ENCODE data around the gene SDF2L1. TPM values are rescaled to one million over a fixed set of nuclear protein-coding genes. Genes with fewer than 3 reads are reported as not detected.

SDF2L1 gene
- total RNA-seq, 2 experiments from 2014 or later: 60.5 to 66.8 TPM

GRCh38 chr22:21693333-21693998 is 51.4 kb downstream of the SDF2L1 start:
- BruUV-seq (replicated peaks): no TSS peak
- Histone ChIP-seq H2AFZ (ENCODE audit: low read length) (no peak overlapping the region), H3K4me1 (ENCODE audit: insufficient read depth, low read length, poor library complexity, severe bottlenecking) (no peaks in the 10 kb centered on the region), H3K27ac (ENCODE audit: low read depth, low read length, poor library complexity, severe bottlenecking) (no peak overlapping the region), H3K79me2 (ENCODE audit: insufficient read depth, low read depth, low read length) (no peaks in the 10 kb centered on the region), H3K9me2 (ENCODE audit: insufficient read depth, low read length) (no peaks in the 10 kb centered on the region), H3K4me3 (ENCODE audit: low read depth, low read length, poor library complexity, severe bottlenecking) (no peak overlapping the region), H3K9me3 (ENCODE audit: low read length) (no peaks in the 10 kb centered on the region), H4K20me1 (ENCODE audit: insufficient read depth, low read length) (no peaks in the 10 kb centered on the region), H3K36me3 (ENCODE audit: insufficient read depth, low read length) (peaks cover 84% of the 10 kb centered on the region), H3K4me2 (ENCODE audit: low read length) (no peak overlapping the region)
- intact Hi-C loops (cut with micrococcal nuclease; ENCODE audit: unreplicated experiment): no loop called here
- DNase-seq (ENCODE audit: low spot score): no peak
- ChIA-PET CTCF (ENCODE audit: unreplicated experiment) (no interaction called here), POLR2A (no interaction called here)
- no peak for TF ChIP-seq EZH2phosphoT487 (IDR thresholded peaks at IDR 0.05; ENCODE audit: borderline replicate concordance, low read depth, low read length)
- TF ChIP-seq, protein P1, sequence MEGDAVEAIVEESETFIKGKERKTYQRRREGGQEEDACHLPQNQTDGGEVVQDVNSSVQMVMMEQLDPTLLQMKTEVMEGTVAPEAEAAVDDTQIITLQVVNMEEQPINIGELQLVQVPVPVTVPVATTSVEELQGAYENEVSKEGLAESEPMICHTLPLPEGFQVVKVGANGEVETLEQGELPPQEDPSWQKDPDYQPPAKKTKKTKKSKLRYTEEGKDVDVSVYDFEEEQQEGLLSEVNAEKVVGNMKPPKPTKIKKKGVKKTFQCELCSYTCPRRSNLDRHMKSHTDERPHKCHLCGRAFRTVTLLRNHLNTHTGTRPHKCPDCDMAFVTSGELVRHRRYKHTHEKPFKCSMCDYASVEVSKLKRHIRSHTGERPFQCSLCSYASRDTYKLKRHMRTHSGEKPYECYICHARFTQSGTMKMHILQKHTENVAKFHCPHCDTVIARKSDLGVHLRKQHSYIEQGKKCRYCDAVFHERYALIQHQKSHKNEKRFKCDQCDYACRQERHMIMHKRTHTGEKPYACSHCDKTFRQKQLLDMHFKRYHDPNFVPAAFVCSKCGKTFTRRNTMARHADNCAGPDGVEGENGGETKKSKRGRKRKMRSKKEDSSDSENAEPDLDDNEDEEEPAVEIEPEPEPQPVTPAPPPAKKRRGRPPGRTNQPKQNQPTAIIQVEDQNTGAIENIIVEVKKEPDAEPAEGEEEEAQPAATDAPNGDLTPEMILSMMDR (conservative IDR thresholded peaks at IDR 0.05; ENCODE audit: low read length): no peak

Small RNA genes within 50 kb of the gene (microRNA-seq; reads per million reads assigned to microRNA genes)
- gene MIR130B (ENCODE audit: borderline replicate concordance) (9,039 reads per million, percentile 93 among the genes with 10 or more reads in this experiment), gene MIR301B (ENCODE audit: borderline replicate concordance) (6.8 reads per million)

Small RNA genes within 50 kb of the gene (small RNA-seq; reads per million reads assigned to genes)
- gene MIR301B: 0.47 reads per million

Other genes with a start within 250 kb of the SDF2L1 start
- 11.3 TPM in 2 replicates for gene HIC2, start 224.9 kb upstream of the SDF2L1 start, total RNA-seq (2014; rRNA removed; shearing (Covaris generic))
- gene HIC2, start 224.9 kb upstream of the SDF2L1 start, total RNA-seq (2022): 9.2 and 9.8 TPM in 2 replicates
- 0.82 and 1.2 TPM in 2 replicates for gene TMEM191C, start 174.9 kb upstream of the SDF2L1 start, total RNA-seq (2014; rRNA removed; shearing (Covaris generic))
- 2.2 and 3.2 TPM in 2 replicates for gene TMEM191C, start 174.9 kb upstream of the SDF2L1 start, total RNA-seq (2022)
- 0.15 and 0.69 TPM in 2 replicates for gene RIMBP3C, start 90.8 kb upstream of the SDF2L1 start, total RNA-seq (2014; rRNA removed; shearing (Covaris generic))
- 1.1 and 2.0 TPM in 2 replicates for gene RIMBP3C, start 90.8 kb upstream of the SDF2L1 start, total RNA-seq (2022)
- 61.2 and 63.8 TPM in 2 replicates for gene UBE2L3, start 74.6 kb upstream of the SDF2L1 start, total RNA-seq (2014; rRNA removed; shearing (Covaris generic))
- gene UBE2L3, start 74.6 kb upstream of the SDF2L1 start, total RNA-seq (2022): 67.1 and 67.8 TPM in 2 replicates
- 75.6 and 81.1 TPM in 2 replicates for gene YDJC, start 12.3 kb upstream of the SDF2L1 start, total RNA-seq (2014; rRNA removed; shearing (Covaris generic))
- gene YDJC, start 12.3 kb upstream of the SDF2L1 start, total RNA-seq (2022): 59.0 and 59.3 TPM in 2 replicates
- 1.5 and 1.7 TPM in 2 replicates for gene CCDC116, start 9.5 kb upstream of the SDF2L1 start, total RNA-seq (2014; rRNA removed; shearing (Covaris generic))
- gene CCDC116, start 9.5 kb upstream of the SDF2L1 start, total RNA-seq (2022): 3.1 and 3.5 TPM in 2 replicates
- 58.5 and 59.9 TPM in 2 replicates for gene PPIL2, start 23.7 kb downstream of the SDF2L1 start, total RNA-seq (2014; rRNA removed; shearing (Covaris generic))
- 86.3 and 92.7 TPM in 2 replicates for gene PPIL2, start 23.7 kb downstream of the SDF2L1 start, total RNA-seq (2022)
- 15.1 and 18.8 TPM in 2 replicates for gene YPEL1, start 93.5 kb downstream of the SDF2L1 start, total RNA-seq (2014; rRNA removed; shearing (Covaris generic))
- 18.2 and 24.8 TPM in 2 replicates for gene YPEL1, start 93.5 kb downstream of the SDF2L1 start, total RNA-seq (2022)
- gene MAPK1, start 225.3 kb downstream of the SDF2L1 start, total RNA-seq (2014; rRNA removed; shearing (Covaris generic)): 28.9 and 39.6 TPM in 2 replicates
- 75.4 and 79.8 TPM in 2 replicates for gene MAPK1, start 225.3 kb downstream of the SDF2L1 start, total RNA-seq (2022)